HEK293 (cell line): Measurements from ENCODE around the gene SLC35F3.

ENCODE experiments used
- CTCF ChIA-PET: fragments of 350-600 bp; formaldehyde crosslinking; extraction: SDS; loops from one replicate; lab custom pipeline; 2021; ENCODE audit warnings: antibody characterized with exemption; lab: Yijun Ruan, JAX
- POLR2A ChIA-PET: fragments of 300-600 bp; formaldehyde crosslinking; extraction: SDS; loops from one replicate; lab custom pipeline; 2020; ENCODE audit warnings: antibody characterized with exemption, inconsistent platforms; lab: Yijun Ruan, JAX
- H3K27ac ChIP-seq: fragments of 200-500 bp; sonication (Bioruptor generic); 2 replicates; pipeline ENCODE4 v1.5.1; 2014; ENCODE audit warnings: low read depth, low read length, control low read depth, inconsistent platforms; ENCODE audit errors: extremely low read depth
- H3K36me3 ChIP-seq, 2 experiments: fragments of 200-500 bp in 1 of 2; sonication (Bioruptor generic) in 1 of 2; 1 replicate in 1 of 2; 2 replicates in 1 of 2; pipeline ENCODE4 v1.5.1; 2014 to 2017; ENCODE audit warnings: inconsistent platforms in 2 of 2, low read length in 2 of 2; ENCODE audit not compliant: control insufficient read depth in 2 of 2, insufficient read depth in 1 of 2
- H3K4me1 ChIP-seq: fragments of 200-500 bp; sonication (Bioruptor generic); 2 replicates; pipeline ENCODE4 v1.5.1; 2014; ENCODE audit warnings: mild to moderate bottlenecking, low read length, inconsistent platforms; ENCODE audit not compliant: control insufficient read depth, insufficient read depth
- H3K4me3 ChIP-seq: 2 replicates; pipeline ENCODE4 v1.5.1; 2011; ENCODE audit warnings: low read depth, mild to moderate bottlenecking, control low read depth, low read length, moderate library complexity
- H3K9me3 ChIP-seq: fragments of 200-500 bp; sonication (Bioruptor generic); 2 replicates; pipeline ENCODE4 v1.5.1; 2014; ENCODE audit warnings: low read depth, low read length, inconsistent platforms; ENCODE audit not compliant: control insufficient read depth, insufficient read depth
- CTCF ChIP-seq: fragments of 450-650 bp; formaldehyde crosslinking; IDR thresholded peaks from 2 replicates; pipeline ENCODE4 v1.5.1; 2016; ENCODE audit warnings: missing biosample characterization, missing genetic modification characterization
- GLIS1 ChIP-seq: fragments of 450-650 bp; formaldehyde crosslinking; IDR thresholded peaks from 2 replicates; pipeline ENCODE4 v1.5.1; 2016; ENCODE audit warnings: missing biosample characterization, missing genetic modification characterization
- KLF1 ChIP-seq: fragments of 450-650 bp; formaldehyde crosslinking; IDR thresholded peaks from 2 replicates; pipeline ENCODE4 v1.5.1; 2016; ENCODE audit warnings: missing biosample characterization, missing genetic modification characterization
- PBX3 ChIP-seq: sonication (generic); formaldehyde crosslinking; IDR thresholded peaks from 2 replicates; pipeline ENCODE4 v1.8.1; 2022; ENCODE audit warnings: mild to moderate bottlenecking, moderate library complexity, missing genetic modification reagents
- SCRT1 ChIP-seq: fragments of 450-650 bp; formaldehyde crosslinking; IDR thresholded peaks from 2 replicates; pipeline ENCODE4 v1.5.1; 2016; ENCODE audit warnings: missing biosample characterization, missing genetic modification characterization, borderline replicate concordance
- SETDB1 ChIP-seq: IDR thresholded peaks from one replicate; pipeline ENCODE4 v1.6.1; 2017; ENCODE audit warnings: mild to moderate bottlenecking, low read length, moderate library complexity, mixed read lengths; ENCODE audit not compliant: insufficient read length
- SP7 ChIP-seq: fragments of 450-650 bp; formaldehyde crosslinking; IDR thresholded peaks from 2 replicates; pipeline ENCODE4 v1.5.1; 2016; ENCODE audit warnings: missing biosample characterization, missing genetic modification characterization
- TCF7L2 ChIP-seq: IDR thresholded peaks from 2 replicates; pipeline ENCODE4 v1.6.1; 2011; ENCODE audit warnings: low read depth, mild to moderate bottlenecking, inconsistent platforms, low read length, moderate library complexity, borderline replicate concordance
- TRIM28 ChIP-seq: IDR thresholded peaks from 2 replicates; pipeline ENCODE4 v1.6.1; 2011; ENCODE audit warnings: low read length, control low read depth, borderline replicate concordance
- ZBTB1 ChIP-seq: fragments of 450-650 bp; formaldehyde crosslinking; IDR thresholded peaks from 2 replicates; pipeline ENCODE4 v1.5.1; 2016; ENCODE audit warnings: missing biosample characterization, missing genetic modification characterization
- ZBTB17 ChIP-seq: fragments of 450-650 bp; formaldehyde crosslinking; IDR thresholded peaks from 2 replicates; pipeline ENCODE4 v1.5.1; 2016; ENCODE audit warnings: missing biosample characterization, missing genetic modification characterization
- ZBTB20 ChIP-seq: fragments of 450-650 bp; formaldehyde crosslinking; IDR thresholded peaks from 2 replicates; pipeline ENCODE4 v1.5.1; 2016; ENCODE audit warnings: missing biosample characterization, missing genetic modification characterization
- ZFHX2 ChIP-seq: fragments of 450-650 bp; formaldehyde crosslinking; conservative IDR thresholded peaks from 2 replicates; pipeline ENCODE4 v1.5.1; 2016; ENCODE audit warnings: missing biosample characterization, missing genetic modification characterization
- ZNF155 ChIP-seq: fragments of 450-650 bp; formaldehyde crosslinking; IDR thresholded peaks from 2 replicates; pipeline ENCODE4 v1.5.1; 2016; ENCODE audit warnings: missing biosample characterization, missing genetic modification characterization
- ZNF184 ChIP-seq: fragments of 450-650 bp; IDR thresholded peaks from 2 replicates; pipeline ENCODE4 v1.5.1; 2018; ENCODE audit warnings: missing biosample characterization, mild to moderate bottlenecking, missing genetic modification characterization
- ZNF292 ChIP-seq: fragments of 450-650 bp; formaldehyde crosslinking; IDR thresholded peaks from 2 replicates; pipeline ENCODE4 v1.5.1; 2016; ENCODE audit warnings: low read depth, missing biosample characterization, missing genetic modification characterization, borderline replicate concordance
- ZNF394 ChIP-seq: fragments of 450-650 bp; formaldehyde crosslinking; IDR thresholded peaks from 2 replicates; pipeline ENCODE4 v1.5.1; 2016; ENCODE audit warnings: missing biosample characterization, missing genetic modification characterization, mild to moderate bottlenecking, moderate library complexity, borderline replicate concordance
- ZNF416 ChIP-seq: fragments of 450-650 bp; formaldehyde crosslinking; IDR thresholded peaks from 2 replicates; pipeline ENCODE4 v1.5.1; 2016; ENCODE audit warnings: missing biosample characterization, missing genetic modification characterization
- ZNF529 ChIP-seq: fragments of 450-650 bp; formaldehyde crosslinking; IDR thresholded peaks from 2 replicates; pipeline ENCODE4 v1.5.1; 2017; ENCODE audit warnings: missing genetic modification characterization, missing biosample characterization; ENCODE audit not compliant: insufficient replicate concordance
- ZNF544 ChIP-seq: fragments of 450-650 bp; formaldehyde crosslinking; IDR thresholded peaks from 2 replicates; pipeline ENCODE4 v1.5.0; 2017; ENCODE audit warnings: missing biosample characterization, missing genetic modification characterization
- ZNF571 ChIP-seq: fragments of 450-650 bp; formaldehyde crosslinking; IDR thresholded peaks from 2 replicates; pipeline ENCODE4 v1.5.0; 2017; ENCODE audit warnings: missing biosample characterization, missing genetic modification characterization
- ZNF626 ChIP-seq: fragments of 450-650 bp; sonication (Bioruptor Pico); formaldehyde crosslinking; IDR thresholded peaks from 2 replicates; pipeline ENCODE4 v1.5.1; 2018; ENCODE audit warnings: missing biosample characterization, missing genetic modification characterization, inconsistent platforms
- ZNF777 ChIP-seq: fragments of 450-650 bp; formaldehyde crosslinking; IDR thresholded peaks from 2 replicates; pipeline ENCODE4 v1.5.1; 2017; ENCODE audit warnings: missing biosample characterization, missing genetic modification characterization, borderline replicate concordance

SLC35F3 gene

GRCh38 chr1:234004591-234004990 lies 100.1 kb downstream of the SLC35F3 start:
- TF ChIP-seq TRIM28 = no peak
- no peak for TF ChIP-seq ZFHX2 (tag by site-specific recombination)
- TF ChIP-seq ZNF394 (tag by site-specific recombination) = no peak
- no peak for TF ChIP-seq CTCF (tag by site-specific recombination)
- TF ChIP-seq ZNF155 (tag by site-specific recombination) = no peak
- TF ChIP-seq SP7 (tag by site-specific recombination) = no peak
- no peak for TF ChIP-seq KLF1 (tag by site-specific recombination)
- TF ChIP-seq ZNF416 (tag by site-specific recombination) = no peak
- no peak for TF ChIP-seq ZNF184 (tag by site-specific recombination)
- TF ChIP-seq PBX3 (CRISPR knock-in tag) = no peak
- TF ChIP-seq ZNF292 (tag by site-specific recombination) = no peak
- TF ChIP-seq ZNF571 (tag by site-specific recombination) = no peak
- ChIA-PET POLR2A (no interaction called here), CTCF (interaction anchor here (0.6 kb wide), 1 partner anchor 200 kb away, joined by 5 read pairs; no protein-coding TSS in a partner anchor)
- no peak overlapping the region for H3K27ac ChIP-seq
- no peaks in the 10 kb centered on the region for H3K4me1 ChIP-seq
- H3K4me3 ChIP-seq = no peak overlapping the region
- no peaks in the 10 kb centered on the region for H3K9me3 ChIP-seq
- H3K36me3 ChIP-seq = no peaks in the 10 kb centered on the region

GRCh38 chr1:234007684-234008083 lies 103.2 kb downstream of the SLC35F3 start:
- H3K4me1 ChIP-seq = no peaks in the 10 kb centered on the region
- no peak overlapping the region for H3K27ac ChIP-seq
- no peaks in the 10 kb centered on the region for H3K9me3 ChIP-seq
- ChIA-PET POLR2A (no interaction called here), CTCF (interaction anchor here (0.6 to 0.8 kb wide), 2 partner anchors 82 to 989 kb away, joined by 3 read pairs; no protein-coding TSS in a partner anchor)
- H3K4me3 ChIP-seq = no peak overlapping the region
- no peaks in the 10 kb centered on the region for H3K36me3 ChIP-seq
- TF ChIP-seq SCRT1 (tag by site-specific recombination) (no peak), ZBTB17 (tag by site-specific recombination) (no peak), GLIS1 (tag by site-specific recombination) (no peak), TCF7L2 (no peak), ZNF529 (tag by site-specific recombination) (no peak), ZBTB1 (tag by site-specific recombination) (no peak), SETDB1 (no peak), ZNF544 (tag by site-specific recombination) (no peak), ZNF777 (no peak), ZNF626 (tag by site-specific recombination) (no peak)

GRCh38 chr1:234008591-234008990 lies 104.1 kb downstream of the SLC35F3 start:
- POLR2A ChIA-PET = no interaction called here

More at GRCh38 chr1:234008591-234008990, 104.1 kb downstream of the SLC35F3 start:
- no peak for TF ChIP-seq ZBTB20 (tag by site-specific recombination)
- TF ChIP-seq, all 188 proteins: peak for 0
- CTCF ChIA-PET = no interaction called here
- Histone ChIP-seq H3K4me3 (no peak overlapping the region), H3K27ac (no peak overlapping the region), H3K4me1 (no peaks in the 10 kb centered on the region), H3K36me3 (no peaks in the 10 kb centered on the region), H3K9me3 (no peaks in the 10 kb centered on the region)
